HepG2 (cell line): ENCODE results near the gene SMG7. TPM values are rescaled to one million over a fixed set of nuclear protein-coding genes. Genes with fewer than 3 reads are reported as not detected.

Experiments used
- ATAC-seq: fragments of 200-7000 bp; cut with Tn5 transposase; 3 replicates; pipeline ENCODE4 v1.9.1; 2020; ENCODE audit warnings: mild to moderate bottlenecking, moderate library complexity
- BruUV-seq: library from RNA; stranded (reverse); fragments of 400-500 nt; replicated peaks from 2 replicates; lab custom pipeline; 2021; lab: Mats Ljungman, UMichigan
- CTCF ChIA-PET: fragments of 300-600 bp; formaldehyde crosslinking; extraction: SDS; loops from one replicate; lab custom pipeline; 2021; ENCODE audit warnings: low total read pairs, inconsistent platforms, low intra/inter-chr PET ratio; lab: Yijun Ruan, JAX
- POLR2A ChIA-PET: fragments of 350-600 bp; sonication (Branson Sonifier 250); formaldehyde crosslinking; loops from one replicate; lab custom pipeline; 2020; ENCODE audit warnings: antibody characterized with exemption, inconsistent platforms; lab: Yijun Ruan, JAX
- DNase-seq: peaks from one replicate; pipeline ENCODE4 v3.0.0-alpha.2; 2015; ENCODE audit warnings: low spot score
- FAIRE-seq: peaks from 3 replicates; lab custom pipeline; 2011; peaks lifted over from hg19 to GRCh38; lab: Jason Lieb, UNC
- H2AFZ ChIP-seq: one replicate; pipeline ENCODE4 v1.6.1; 2011; ENCODE audit warnings: low read length, inconsistent platforms
- H3K27ac ChIP-seq: fragments of 300-600 bp; 3 replicates; pipeline ENCODE4 v1.8.0; 2011; ENCODE audit warnings: mixed run types, mild to moderate bottlenecking, mixed read lengths, low read length, inconsistent platforms; ENCODE audit not compliant: insufficient read depth; ENCODE audit errors: extremely low read length
- H3K27me3 ChIP-seq, 2 experiments: fragments of 200-600 bp in 1 of 2; 2 replicates in 1 of 2; 3 replicates in 1 of 2; pipeline versions ENCODE4 v1.6.0 to v1.8.0; 2011; ENCODE audit warnings: low read length in 2 of 2, mild to moderate bottlenecking in 2 of 2, moderate library complexity in 2 of 2, inconsistent platforms in 1 of 2; ENCODE audit not compliant: insufficient read depth in 2 of 2, control insufficient read depth in 1 of 2
- H3K36me3 ChIP-seq, 2 experiments: fragments of 200-600 bp in 1 of 2; replicated peaks in 1 of 2; 2 replicates in 1 of 2; 3 replicates in 1 of 2; pipeline versions ENCODE4 v1.5.1 to v1.8.0; 2011; ENCODE audit warnings: low read length in 2 of 2, inconsistent platforms in 1 of 2; ENCODE audit not compliant: insufficient read depth in 2 of 2, control insufficient read depth in 1 of 2
- H3K4me1 ChIP-seq: 2 replicates; pipeline ENCODE4 v1.5.1; 2012; ENCODE audit warnings: low read length, inconsistent platforms; ENCODE audit not compliant: insufficient read depth
- H3K4me2 ChIP-seq: 2 replicates; pipeline ENCODE4 v1.6.0; 2011; ENCODE audit warnings: low read depth, low read length, inconsistent platforms
- H3K4me3 ChIP-seq, 3 experiments: fragments of 200-600 bp in 1 of 3; sonication (generic), shearing (Covaris generic) in 1 of 3; replicated peaks in 1 of 3; 2 replicates each; pipeline ENCODE4 v1.5.1; 2011 to 2016; ENCODE audit warnings: low read length in 3 of 3, inconsistent platforms in 2 of 3, low read depth in 2 of 3, mild to moderate bottlenecking in 2 of 3, control low read depth in 1 of 3, mixed read lengths in 1 of 3; ENCODE audit not compliant: insufficient read depth in 1 of 3
- H3K79me2 ChIP-seq: one replicate; pipeline ENCODE4 v1.6.1; 2011; ENCODE audit warnings: low read length, inconsistent platforms; ENCODE audit not compliant: insufficient read depth
- H3K9ac ChIP-seq: 2 replicates; pipeline ENCODE4 v1.6.0; 2011; ENCODE audit warnings: mild to moderate bottlenecking, low read depth, low read length, inconsistent platforms; ENCODE audit not compliant: insufficient read depth
- H3K9me3 ChIP-seq: 2 replicates; pipeline ENCODE4 v1.5.1; 2012; ENCODE audit warnings: mild to moderate bottlenecking, low read length
- H4K20me1 ChIP-seq: 2 replicates; pipeline ENCODE4 v1.6.0; 2011; ENCODE audit warnings: inconsistent platforms, mild to moderate bottlenecking, low read length, moderate library complexity; ENCODE audit not compliant: insufficient read depth
- AGO1 ChIP-seq: fragments of 200-400 bp; formaldehyde crosslinking; IDR thresholded peaks from 2 replicates; pipeline ENCODE4 v1.6.1; 2017; ENCODE audit warnings: mild to moderate bottlenecking, low read depth, low read length, moderate library complexity; ENCODE audit not compliant: poor library complexity, severe bottlenecking
- ELF1 ChIP-seq: sonication (generic); formaldehyde crosslinking; IDR thresholded peaks from 2 replicates; pipeline ENCODE4 v1.4.0; 2020; ENCODE audit warnings: missing genetic modification reagents
- KMT2B ChIP-seq: IDR thresholded peaks from 2 replicates; pipeline ENCODE4 v1.6.1; 2016; ENCODE audit warnings: missing genetic modification reagents, missing compliant biosample characterization
- NR2F6 ChIP-seq, 2 experiments: IDR thresholded peaks; 2 replicates each; pipeline ENCODE4 v1.6.1; 2016; ENCODE audit warnings: antibody characterized with exemption in 1 of 2, mild to moderate bottlenecking in 1 of 2
- REPIN1 ChIP-seq: sonication (generic); formaldehyde crosslinking; IDR thresholded peaks from 2 replicates; pipeline ENCODE4 v1.8.0; 2022; ENCODE audit warnings: missing genetic modification reagents, low read depth, mild to moderate bottlenecking, borderline replicate concordance
- ZBTB7B ChIP-seq: sonication (generic); formaldehyde crosslinking; IDR thresholded peaks from 2 replicates; pipeline ENCODE4 v1.4.0; 2020; ENCODE audit warnings: missing genetic modification reagents
- ZBTB8A ChIP-seq: sonication (generic); formaldehyde crosslinking; IDR thresholded peaks from 2 replicates; pipeline ENCODE4 v1.4.0; 2020; ENCODE audit warnings: mild to moderate bottlenecking, low read depth, missing genetic modification reagents, borderline replicate concordance
- ZNF10 ChIP-seq: sonication (generic); formaldehyde crosslinking; IDR thresholded peaks from 2 replicates; pipeline ENCODE4 v1.4.0; 2020; ENCODE audit warnings: mild to moderate bottlenecking, low read depth, missing genetic modification reagents, borderline replicate concordance
- ZNF205 ChIP-seq: IDR thresholded peaks from 2 replicates; pipeline ENCODE4 v1.6.1; 2018; ENCODE audit warnings: missing biosample characterization, missing genetic modification reagents
- ZNF674 ChIP-seq: sonication (generic); formaldehyde crosslinking; IDR thresholded peaks from 2 replicates; pipeline ENCODE4 v1.5.0; 2020; ENCODE audit warnings: low read depth, mild to moderate bottlenecking, missing genetic modification reagents
- ZNF713 ChIP-seq: sonication (generic); formaldehyde crosslinking; IDR thresholded peaks from 2 replicates; pipeline ENCODE4 v1.4.0; 2020; ENCODE audit warnings: mild to moderate bottlenecking, missing genetic modification reagents
- WGBS: methylation state at CpG from one replicate; pipeline ENCODE4 v1.1.6; 2017; ENCODE audit warnings: low lambda C conversion rate; 5-methylcytosine and 5-hydroxymethylcytosine counted together
- in situ Hi-C: cut with HindIII; loops from 2 replicates; pipeline ENCODE4 v1.10.0; 2017; ENCODE audit warnings: low pct_unique_long_range_greater_than_20kb; ENCODE audit not compliant: extremely low pct_ligation_motif_present
- intact Hi-C: fragments of 100-400 bp; cut with micrococcal nuclease; formaldehyde crosslinking; loops from one replicate; pipeline ENCODE4 v1.10.0; 2022; ENCODE audit not compliant: unreplicated experiment
- polyA plus RNA-seq, 8 experiments: library from polyadenylated mRNA; depleted of rRNA in 3 of 8; stranded (reverse) in 7 of 8; unstranded in 1 of 8; fragments of >200 nt; fragmentation: Illumina TruSeq in 4 of 8; extraction: Trizol in 4 of 8; gene quantifications; 2 replicates each; pipeline versions ENCODE4 v1.2.1 to v1.2.3, GENCODE V29; 2011 to 2016; ENCODE audit warnings: low read depth in 4 of 8, missing spikeins in 1 of 8, mixed read lengths in 1 of 8; ENCODE audit not compliant: insufficient read depth in 1 of 8
- total RNA-seq, 5 experiments: library from RNA; depleted of rRNA; stranded (reverse); fragments of >200 nt; fragmentation: Illumina TruSeq; extraction: Trizol; gene quantifications; 2 replicates each; pipeline ENCODE4 v1.2.3, GENCODE V29; 2016; ENCODE audit warnings: low read depth in 1 of 5
- TF ChIP-seq, protein P1 (sequence below): sonication (generic); formaldehyde crosslinking; IDR thresholded peaks from 2 replicates; pipeline ENCODE4 v1.4.0; 2020; ENCODE audit warnings: missing genetic modification reagents
- TF ChIP-seq, protein P2 (sequence below): sonication (generic); formaldehyde crosslinking; IDR thresholded peaks from 2 replicates; pipeline ENCODE4 v1.4.0; 2020; ENCODE audit warnings: missing genetic modification reagents
- TF ChIP-seq, protein P3 (sequence below): sonication (generic); formaldehyde crosslinking; IDR thresholded peaks from 2 replicates; pipeline ENCODE4 v1.4.0; 2020; ENCODE audit warnings: missing genetic modification reagents, mild to moderate bottlenecking, borderline replicate concordance

SMG7 gene
- total and polyA plus RNA-seq, 2 of the 13 experiments (the other 11 are each of a cell fraction or from before 2014, with no cell fraction given), result 14.9 to 27.9 TPM

DNA sequence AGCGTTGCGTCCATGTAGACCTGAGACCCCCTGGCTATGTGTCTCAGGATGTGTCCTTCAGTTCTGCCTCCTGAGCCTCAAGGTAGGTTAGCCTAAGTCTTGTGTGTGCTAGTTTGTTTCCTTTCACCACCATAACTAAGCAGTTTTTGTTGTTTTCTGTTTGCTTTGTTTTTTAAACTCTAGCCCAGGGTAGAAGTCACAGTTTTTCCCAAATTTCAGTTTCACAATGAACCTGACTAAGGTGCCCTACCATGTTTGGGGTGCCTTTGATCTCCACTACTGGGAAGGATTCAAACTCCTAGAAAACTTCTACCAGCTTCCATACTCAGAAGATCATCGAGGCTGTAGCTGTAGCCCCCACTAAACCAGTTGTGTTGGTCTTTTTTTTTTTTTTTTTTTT is 14.8 kb upstream of the SMG7 start:
- Histone ChIP-seq H4K20me1 (no peaks in the 10 kb centered on the region), H3K4me3 (no peak overlapping the region), H3K27me3 (no peaks in the 10 kb centered on the region), H3K36me3 (no peaks in the 10 kb centered on the region), H3K9ac (no peak overlapping the region), H3K4me2 (no peak overlapping the region), H3K9me3 (no peaks in the 10 kb centered on the region), H3K79me2 (no peaks in the 10 kb centered on the region), H3K4me1 (no peaks in the 10 kb centered on the region), H3K27ac (no peak overlapping the region)
- ATAC-seq (no peak), FAIRE-seq (no peak), DNase-seq (no peak)
- no TSS peak for BruUV-seq
- POLR2A ChIA-PET, result no interaction called here
- WGBS, result 66% methylated on average over 3 of the region's 3 CpGs
- TF ChIP-seq, protein P1, sequence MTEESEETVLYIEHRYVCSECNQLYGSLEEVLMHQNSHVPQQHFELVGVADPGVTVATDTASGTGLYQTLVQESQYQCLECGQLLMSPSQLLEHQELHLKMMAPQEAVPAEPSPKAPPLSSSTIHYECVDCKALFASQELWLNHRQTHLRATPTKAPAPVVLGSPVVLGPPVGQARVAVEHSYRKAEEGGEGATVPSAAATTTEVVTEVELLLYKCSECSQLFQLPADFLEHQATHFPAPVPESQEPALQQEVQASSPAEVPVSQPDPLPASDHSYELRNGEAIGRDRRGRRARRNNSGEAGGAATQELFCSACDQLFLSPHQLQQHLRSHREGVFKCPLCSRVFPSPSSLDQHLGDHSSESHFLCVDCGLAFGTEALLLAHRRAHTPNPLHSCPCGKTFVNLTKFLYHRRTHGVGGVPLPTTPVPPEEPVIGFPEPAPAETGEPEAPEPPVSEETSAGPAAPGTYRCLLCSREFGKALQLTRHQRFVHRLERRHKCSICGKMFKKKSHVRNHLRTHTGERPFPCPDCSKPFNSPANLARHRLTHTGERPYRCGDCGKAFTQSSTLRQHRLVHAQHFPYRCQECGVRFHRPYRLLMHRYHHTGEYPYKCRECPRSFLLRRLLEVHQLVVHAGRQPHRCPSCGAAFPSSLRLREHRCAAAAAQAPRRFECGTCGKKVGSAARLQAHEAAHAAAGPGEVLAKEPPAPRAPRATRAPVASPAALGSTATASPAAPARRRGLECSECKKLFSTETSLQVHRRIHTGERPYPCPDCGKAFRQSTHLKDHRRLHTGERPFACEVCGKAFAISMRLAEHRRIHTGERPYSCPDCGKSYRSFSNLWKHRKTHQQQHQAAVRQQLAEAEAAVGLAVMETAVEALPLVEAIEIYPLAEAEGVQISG (CRISPR knock-in tag), result no peak
- TF ChIP-seq ELF1 (CRISPR knock-in tag) (no peak), AGO1 (no peak), ZNF205 (CRISPR knock-in tag) (no peak), ZBTB7B (CRISPR knock-in tag) (no peak), ZBTB8A (no peak), ZNF10 (no peak), REPIN1 (no peak), NR2F6 (IDR thresholded peaks at IDR 0.05) (no peak), NR2F6 (CRISPR knock-in tag; IDR thresholded peaks at IDR 0.05) (no peak), ZNF674 (CRISPR knock-in tag) (no peak), KMT2B (CRISPR knock-in tag) (no peak), ZNF713 (CRISPR knock-in tag) (no peak)
- TF ChIP-seq, protein P2, sequence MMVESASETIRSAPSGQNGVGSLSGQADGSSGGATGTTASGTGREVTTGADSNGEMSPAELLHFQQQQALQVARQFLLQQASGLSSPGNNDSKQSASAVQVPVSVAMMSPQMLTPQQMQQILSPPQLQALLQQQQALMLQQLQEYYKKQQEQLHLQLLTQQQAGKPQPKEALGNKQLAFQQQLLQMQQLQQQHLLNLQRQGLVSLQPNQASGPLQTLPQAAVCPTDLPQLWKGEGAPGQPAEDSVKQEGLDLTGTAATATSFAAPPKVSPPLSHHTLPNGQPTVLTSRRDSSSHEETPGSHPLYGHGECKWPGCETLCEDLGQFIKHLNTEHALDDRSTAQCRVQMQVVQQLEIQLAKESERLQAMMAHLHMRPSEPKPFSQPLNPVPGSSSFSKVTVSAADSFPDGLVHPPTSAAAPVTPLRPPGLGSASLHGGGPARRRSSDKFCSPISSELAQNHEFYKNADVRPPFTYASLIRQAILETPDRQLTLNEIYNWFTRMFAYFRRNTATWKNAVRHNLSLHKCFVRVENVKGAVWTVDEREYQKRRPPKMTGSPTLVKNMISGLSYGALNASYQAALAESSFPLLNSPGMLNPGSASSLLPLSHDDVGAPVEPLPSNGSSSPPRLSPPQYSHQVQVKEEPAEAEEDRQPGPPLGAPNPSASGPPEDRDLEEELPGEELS (CRISPR knock-in tag), result no peak
- TF ChIP-seq, protein P3, sequence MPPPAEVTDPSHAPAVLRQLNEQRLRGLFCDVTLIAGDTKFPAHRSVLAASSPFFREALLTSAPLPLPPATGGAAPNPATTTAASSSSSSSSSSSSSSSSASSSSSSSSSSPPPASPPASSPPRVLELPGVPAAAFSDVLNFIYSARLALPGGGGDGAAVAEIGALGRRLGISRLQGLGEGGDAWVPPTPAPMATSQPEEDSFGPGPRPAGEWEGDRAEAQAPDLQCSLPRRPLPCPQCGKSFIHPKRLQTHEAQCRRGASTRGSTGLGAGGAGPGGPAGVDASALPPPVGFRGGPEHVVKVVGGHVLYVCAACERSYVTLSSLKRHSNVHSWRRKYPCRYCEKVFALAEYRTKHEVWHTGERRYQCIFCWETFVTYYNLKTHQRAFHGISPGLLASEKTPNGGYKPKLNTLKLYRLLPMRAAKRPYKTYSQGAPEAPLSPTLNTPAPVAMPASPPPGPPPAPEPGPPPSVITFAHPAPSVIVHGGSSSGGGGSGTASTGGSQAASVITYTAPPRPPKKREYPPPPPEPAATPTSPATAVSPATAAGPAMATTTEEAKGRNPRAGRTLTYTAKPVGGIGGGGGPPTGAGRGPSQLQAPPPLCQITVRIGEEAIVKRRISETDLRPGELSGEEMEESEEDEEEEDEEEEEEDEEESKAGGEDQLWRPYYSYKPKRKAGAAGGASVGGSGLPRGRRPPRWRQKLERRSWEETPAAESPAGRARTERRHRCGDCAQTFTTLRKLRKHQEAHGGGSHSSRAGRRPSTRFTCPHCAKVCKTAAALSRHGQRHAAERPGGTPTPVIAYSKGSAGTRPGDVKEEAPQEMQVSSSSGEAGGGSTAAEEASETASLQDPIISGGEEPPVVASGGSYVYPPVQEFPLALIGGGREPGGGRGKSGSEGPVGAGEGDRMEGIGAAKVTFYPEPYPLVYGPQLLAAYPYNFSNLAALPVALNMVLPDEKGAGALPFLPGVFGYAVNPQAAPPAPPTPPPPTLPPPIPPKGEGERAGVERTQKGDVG (CRISPR knock-in tag), result no peak
- TF ChIP-seq, all 625 proteins: peak for 0
- in situ Hi-C loops (no loop called here), intact Hi-C loops (no loop called here)
- no peak overlapping the region for H2AFZ ChIP-seq
- CTCF ChIA-PET, result no interaction called here
